HG02588 (cell line): ENCODE measurements around the gene GP1BB.
"Not testable (repeated sequence)": the region's sequence is repeated elsewhere in the genome, so short reads cannot be mapped to it uniquely, and the experiment has no call there.

Experiments used
- ATAC-seq: cut with Tn5 transposase; IDR thresholded peaks from one replicate; pipeline ENCODE4 v1.9.1; 2021; ENCODE audit warnings: mild to moderate bottlenecking, moderate library complexity; ENCODE audit not compliant: unreplicated experiment

GP1BB gene

DNA sequence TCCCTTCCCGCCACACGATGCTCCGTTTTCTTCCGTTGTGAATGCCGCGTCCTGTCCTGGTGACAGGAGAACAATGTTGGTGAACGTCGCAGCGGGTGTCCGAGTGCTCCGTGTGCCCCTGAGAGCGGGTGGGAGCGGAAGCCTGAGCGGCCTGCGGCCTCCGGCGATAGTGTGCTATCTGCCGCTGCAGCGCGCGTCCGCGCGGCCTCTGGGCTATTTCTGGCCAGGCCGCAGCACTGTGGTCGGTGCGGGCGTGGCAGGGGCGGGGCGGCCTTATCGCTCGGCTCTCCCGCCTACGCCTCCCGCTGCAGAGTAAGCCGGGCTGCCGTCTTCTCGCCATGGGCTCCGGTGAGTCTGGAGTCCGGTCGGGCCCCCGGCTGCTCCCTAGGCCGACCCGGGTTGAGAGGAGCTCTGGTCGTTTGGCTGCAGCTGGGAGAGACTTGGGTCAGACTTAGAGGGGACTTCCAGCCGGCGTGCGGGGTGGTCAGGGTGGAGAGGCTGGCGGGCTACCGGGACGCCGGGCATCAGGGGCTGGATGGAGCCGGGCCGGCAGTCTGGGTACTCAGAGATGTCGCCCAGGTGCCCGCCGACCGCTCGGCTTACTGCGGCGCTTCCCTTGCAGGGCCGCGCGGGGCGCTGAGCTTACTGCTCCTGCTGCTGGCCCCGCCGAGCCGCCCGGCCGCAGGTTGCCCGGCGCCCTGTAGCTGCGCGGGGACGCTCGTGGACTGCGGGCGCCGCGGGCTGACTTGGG lies at the start of gene GP1BB:
Gene GP1BB (plus strand): TSS at position 308 of the 751 bp plus-strand sequence. CDS start 31 bp downstream, at position 339.
- ATAC-seq = no peak

DNA sequence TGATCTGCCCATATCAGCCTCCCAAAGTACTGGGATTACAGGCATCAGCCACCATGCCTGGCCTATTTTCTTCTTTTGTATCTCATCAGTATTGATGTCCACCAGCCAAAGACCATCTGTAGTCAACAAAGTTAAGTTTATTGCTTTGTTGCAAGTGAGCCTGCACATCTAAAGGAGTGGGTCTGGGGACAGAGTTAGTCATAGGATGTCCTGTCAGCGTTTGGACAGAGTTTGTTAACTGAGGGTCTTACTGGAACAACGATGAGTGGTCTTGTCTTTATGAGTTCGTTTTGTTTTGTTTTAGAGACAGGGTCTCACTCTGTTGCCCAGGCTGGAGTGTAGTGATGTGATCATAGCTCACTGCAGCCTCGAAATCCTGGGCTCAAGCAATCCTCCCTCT lies 49.7 kb upstream of the GP1BB start:
- no peak for ATAC-seq

DNA sequence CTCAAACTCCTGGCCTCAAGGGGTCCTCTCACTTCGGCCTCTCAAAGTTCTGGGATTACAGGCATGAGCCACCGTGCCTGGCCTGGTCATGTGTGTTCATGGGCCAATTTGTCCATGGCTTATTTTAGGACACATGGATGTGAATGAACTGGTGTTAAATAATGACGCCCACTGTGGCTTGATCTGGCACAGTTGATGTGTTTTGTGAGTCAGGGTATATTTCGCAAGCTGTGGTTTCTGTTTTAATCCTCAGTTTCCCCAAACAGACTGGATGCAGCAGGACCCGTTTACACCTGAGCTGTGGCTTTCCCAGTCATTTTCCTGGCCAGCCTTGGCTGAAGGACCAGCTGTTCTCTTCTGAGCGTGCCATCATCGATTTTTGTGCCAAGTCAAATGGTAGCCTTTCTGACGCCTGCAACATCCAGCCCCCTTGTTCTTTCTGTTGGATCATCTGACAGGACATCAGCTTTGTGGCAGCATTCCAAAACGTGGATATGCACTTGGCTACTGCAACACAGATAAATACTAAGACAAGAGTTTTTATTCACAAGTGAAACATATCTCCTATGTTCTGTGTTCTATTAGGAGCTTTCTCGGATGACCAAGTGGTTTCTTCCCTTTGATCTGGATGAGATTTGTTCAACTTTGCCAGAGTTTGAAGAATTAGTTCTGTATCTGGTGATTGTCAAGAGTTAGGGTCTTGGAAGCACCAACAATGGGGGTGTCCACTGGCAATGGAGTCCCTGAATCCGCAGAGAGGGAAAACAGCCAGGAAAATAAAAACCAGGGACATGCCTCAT lies 49.0 kb upstream of the GP1BB start:
- ATAC-seq = no peak

DNA sequence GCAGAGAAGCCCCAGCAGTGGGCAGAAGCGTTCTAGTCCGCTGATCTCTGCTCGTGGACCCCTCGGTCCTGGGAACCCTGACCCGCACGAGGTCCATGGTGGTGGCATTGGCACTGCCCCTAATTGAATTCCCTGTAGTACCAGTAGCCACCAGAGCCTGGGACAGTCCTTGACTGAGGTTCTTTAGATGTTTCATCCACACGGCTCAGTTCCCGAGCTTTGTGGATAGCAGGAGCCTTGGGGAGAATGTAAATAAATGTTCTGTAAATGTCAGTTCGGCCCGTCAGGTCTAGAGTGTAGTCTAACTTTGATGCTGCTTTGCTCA lies 48.4 kb upstream of the GP1BB start:
- no peak for ATAC-seq

DNA sequence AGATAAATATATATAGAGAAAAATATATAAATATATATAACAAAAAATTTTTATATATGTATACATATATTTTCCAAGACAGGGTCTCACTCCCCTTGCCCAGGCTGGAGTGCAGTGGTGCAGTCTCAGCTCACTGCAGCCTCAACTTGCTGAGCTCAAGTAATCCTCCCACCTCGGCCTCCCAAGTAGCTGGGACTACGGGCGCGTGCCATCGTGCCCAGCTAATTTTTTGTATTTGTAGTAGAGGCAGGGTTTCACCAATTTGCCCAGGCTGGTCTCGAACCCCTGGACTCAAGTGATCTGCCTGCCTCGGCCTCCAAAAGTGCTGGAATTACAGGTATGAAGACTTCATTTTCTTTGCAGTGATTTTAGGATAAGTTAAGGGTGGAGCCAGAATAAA lies 47.9 kb upstream of the GP1BB start:
- no peak for ATAC-seq

DNA sequence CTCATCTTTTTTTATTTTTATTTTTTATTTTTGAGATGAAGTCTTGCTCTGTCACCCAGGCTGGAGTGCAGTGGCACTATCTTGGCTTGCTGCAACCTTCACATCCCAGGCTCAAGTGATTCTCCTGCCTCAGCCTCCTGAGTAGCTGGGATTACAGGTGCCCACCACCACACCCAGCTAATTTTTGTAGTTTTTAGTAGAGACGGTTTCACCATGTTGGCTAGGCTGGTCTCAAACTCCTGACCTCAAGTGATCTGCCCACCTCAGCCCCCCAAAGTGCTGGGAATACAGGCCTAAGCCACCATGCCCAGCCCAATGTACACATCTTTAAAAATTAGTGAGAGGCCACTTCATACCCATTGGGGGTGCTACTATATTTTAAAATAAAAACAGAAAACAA lies 46.9 kb upstream of the GP1BB start:
- ATAC-seq = not testable (repeated sequence)

DNA sequence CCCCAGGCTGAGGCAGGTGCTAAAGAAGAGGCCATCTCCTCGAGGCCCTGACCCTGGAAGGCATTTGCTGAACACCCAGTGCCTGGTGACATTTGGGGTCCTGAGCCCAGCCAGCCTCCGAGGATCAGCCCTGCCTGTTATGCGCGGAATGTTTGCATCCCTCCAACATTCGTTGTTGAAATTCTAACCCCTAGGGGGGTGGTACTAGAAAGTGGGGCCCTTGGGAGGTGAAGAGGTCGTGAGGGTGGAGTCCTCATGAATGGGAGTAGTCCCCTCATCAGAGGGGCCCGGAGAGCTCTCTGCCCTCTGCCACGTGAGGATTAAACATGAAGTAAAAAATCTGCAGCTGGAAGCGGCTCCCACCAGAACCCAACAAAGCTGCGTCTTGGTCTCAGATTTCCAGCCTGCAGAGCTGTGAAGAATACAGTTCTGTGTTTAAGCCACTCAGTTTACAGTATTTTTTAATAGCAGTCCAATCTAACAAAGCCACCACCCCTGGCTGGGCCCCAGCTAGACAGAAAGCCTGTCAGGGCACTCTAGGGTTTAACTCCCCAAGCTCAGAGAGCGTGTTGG lies 44.3 kb upstream of the GP1BB start:
- ATAC-seq = no peak

DNA sequence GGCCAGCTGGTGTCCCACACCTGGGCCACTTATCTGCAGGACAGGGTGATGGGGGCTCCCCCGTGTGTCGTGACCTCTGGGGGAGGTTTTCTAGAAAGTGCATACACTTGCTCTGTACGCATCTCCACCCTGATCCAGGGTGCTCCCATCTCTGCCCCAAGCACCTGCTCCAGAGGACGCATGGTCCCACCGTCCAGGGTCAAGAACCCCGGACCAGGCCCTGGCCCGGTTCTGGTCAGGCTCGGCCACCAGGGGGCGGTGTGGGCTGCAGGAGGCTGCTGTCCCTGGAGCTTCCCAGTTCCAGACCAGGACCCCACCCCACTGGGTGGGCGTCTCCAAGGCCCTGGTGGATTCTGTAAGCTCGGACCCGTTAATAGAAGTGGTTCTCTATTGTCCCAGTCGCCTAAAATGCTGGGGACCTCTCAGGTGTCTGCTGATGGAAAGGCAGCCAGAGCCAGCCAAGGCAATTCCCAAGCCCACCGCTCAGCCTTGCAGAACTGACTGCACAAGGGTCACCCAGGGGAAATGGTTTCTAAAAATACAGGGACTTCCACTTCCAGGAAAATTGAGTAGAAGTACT lies 43.7 kb upstream of the GP1BB start:
- ATAC-seq = no peak

DNA sequence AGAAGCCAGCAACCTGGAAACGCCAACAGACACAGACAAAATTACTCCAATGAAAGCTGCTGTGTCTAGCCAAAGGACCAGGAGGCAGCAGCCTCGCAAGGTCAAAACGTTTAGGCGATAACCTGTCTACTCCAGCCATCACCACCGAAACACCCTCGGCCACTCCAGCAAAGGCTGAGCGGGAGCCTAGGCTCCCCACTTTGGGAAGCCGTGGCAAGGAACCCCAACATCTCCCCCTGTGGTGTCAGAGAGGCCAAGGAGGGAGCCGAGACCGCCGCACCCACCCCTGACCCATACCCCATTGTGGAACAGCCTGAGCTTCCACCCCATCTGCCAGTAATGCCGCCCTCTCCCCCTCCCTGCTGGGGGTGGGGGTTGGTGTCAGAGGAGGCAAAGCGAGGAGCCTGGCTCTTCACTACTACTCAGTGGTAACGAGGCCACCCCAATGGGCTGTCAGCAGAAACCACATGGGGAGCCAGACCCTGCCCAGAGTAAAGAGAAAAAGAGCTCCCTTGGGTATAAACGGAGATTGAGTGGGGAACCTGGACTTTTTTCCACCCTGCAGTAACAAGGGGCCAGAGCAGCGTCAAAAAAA lies 43.0 kb upstream of the GP1BB start:
- no peak for ATAC-seq

DNA sequence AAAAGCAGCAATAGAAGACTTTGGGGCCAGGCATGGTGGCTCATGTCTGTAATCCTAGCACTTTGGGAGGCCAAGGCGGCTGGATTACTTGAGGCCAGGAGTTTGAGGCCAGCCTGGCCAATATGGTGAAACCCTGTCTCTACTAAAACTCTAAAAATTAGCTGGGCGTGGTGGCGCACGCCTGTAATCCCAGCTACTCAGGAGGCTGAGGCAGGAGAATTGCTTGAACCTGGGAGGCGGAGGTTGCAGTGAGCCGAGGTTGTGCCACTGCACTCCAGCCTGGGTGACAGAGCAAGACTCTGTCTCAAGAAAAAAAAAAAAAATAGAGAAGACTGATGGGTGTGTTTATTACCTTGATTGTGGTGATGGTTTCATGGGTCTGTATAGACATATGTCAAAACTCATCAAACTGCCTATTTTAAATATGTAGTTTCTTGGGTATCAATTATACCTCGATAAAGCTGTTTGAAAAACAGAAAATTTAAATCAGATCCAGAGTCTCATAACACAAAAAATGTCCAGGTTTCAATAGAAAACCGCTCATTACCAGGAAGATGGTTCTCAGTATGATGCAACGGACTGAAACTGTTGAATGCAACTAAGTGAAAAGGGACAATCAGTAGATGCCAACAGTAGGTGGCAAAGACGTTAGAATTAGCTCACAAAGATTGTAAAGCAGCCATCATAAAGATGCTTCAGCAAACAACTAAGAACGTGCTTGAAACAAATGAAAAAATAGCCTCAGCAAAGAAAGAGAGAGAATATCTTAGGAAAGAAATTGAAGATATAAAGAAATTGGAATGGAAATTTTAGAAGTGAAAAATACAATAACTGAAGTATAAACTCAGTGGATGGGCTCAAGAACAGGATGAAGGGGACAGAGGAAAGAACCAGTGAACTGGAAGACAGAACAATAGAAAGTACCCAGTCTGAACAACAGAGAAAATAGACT lies 42.2 kb upstream of the GP1BB start:
- ATAC-seq = no peak

DNA sequence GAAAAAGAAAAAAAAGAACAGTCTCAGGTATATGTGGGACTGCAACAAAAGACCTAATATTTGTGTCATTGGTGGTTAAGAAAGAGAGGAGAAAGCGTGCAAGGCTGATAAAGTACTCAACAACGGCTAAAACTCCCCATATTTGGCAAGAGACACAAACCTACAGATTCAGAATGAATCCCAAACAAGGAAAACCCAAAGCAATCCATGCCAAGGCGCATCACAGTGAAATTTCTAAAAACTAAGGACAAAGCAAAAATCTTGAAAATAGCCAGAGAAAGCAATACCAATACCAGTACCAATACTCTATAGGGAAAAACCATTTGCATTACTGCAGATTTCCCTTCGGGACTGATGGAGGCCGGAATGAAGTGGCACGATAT lies 41.5 kb upstream of the GP1BB start:
- ATAC-seq = no peak

DNA sequence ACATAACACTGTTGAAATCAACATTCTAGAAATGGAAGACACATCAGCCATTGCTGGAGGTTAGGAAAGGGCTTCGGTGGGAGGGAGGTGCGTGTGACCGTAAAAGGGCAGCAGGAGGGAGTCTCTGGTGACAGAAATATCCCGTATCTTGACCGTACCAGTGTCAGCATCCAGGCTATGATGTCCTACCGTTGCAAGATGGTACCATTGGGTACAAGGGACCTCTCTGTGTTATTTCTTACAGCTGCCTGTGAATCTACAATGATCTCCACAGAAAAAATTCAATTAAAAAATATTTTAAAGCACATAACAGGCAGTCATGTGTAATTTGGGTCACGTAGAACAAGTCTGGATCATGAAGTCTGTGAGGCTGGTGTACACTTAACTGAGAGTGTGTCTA lies 36.4 kb upstream of the GP1BB start:
- ATAC-seq = no peak

DNA sequence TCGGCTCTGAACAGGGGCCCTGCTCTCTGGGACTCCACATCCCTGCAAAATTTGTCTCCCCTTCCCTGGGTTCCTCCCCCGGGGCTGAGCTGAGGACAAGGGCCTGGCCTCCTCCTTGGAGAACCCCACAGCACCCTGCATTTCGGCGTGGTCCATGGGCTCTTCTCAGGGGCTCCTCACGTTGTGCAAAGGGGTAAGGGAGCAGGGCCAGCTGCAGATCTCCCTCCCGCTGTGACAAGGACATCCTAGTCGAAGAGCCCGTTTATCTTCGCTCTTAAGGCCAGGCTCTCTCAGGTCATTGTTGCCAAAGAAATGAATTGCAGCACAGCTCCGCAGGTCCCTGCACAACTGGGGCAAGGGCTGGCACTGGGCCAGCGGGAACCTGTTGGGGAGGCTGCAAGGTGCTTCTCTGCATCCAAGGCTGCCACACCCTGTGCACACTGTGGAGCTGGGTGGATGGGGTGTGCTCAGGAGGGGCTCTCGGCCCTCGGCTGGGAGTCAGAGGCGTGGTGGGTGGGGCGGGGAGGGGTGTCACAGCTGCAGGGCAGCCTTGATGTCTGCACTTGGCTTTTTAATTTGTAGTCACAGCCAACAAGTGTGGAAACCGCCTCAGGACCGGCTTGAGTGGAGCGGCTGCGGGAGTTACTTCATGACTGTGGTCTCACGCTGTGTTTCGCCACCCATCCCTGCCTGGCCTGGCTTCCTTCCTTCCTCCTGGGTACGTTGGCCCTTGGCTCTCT lies 35.6 kb upstream of the GP1BB start:
- ATAC-seq = no peak

DNA sequence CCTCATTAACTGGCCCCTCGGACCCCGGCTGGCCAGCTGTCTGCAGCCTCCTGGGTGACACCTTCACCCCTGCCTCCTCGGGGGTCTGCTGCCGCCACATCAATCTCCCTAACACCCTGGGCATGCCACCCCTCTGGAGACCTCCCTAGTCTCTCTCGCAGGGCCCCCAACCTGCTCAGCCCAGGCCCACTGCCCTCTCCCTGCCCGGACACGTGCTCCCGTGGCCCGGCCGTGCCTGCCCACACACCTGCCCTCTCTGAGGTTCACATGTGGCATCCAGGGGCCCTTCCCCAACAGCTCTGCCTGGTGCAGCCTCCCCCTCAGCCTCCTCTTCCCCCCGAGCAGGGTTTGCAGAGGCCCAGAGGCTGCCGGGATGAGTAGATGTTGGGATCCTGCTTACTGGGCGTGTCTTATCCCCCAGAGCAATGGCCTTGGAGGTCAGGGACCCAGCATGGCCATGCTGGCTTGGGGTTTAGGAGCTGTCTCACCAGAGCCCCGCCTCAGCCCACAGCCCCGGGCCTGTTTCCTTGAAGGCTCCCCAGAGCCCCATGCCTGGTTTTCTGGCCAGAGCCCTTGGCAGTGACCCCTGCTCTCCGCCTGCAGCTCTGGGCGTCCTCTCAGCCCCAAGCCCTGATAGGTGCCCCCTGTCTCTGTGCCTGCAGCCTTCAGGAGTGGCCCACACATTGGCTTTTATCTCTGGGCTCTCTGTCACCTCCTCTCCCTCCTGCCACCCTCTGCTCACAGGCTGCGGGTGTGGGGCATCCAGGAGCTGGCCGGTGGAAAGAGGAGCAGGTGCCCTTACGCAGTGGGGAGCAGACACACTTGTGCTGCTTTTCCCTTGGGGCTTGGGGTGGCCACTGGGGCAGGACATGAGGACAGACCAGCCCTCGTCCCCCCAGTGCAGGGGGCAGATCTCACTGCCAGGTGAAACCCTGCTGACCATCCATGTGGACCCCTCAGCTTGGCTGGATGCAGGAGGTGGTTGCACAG lies 34.7 kb upstream of the GP1BB start:
- ATAC-seq = no peak

DNA sequence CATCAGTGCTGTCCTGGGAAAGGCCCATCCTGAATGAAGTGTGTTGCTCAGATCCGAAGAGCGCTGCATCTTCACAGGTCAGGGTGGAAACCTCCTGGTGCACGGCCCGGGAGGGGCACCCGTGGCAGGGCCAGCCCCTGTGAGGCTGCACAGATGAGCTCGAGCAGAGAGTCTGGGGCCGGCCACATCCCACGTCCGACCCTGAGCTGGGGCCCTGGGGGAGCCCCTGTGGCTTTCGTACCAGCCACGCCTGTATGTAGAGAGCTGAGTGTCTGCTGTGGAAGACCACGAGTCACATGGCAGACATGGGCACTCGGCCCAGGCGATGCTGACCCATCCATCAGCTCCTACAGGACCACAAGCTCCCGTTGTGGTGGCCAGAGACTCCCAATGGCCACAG lies 33.9 kb upstream of the GP1BB start:
- no peak for ATAC-seq

DNA sequence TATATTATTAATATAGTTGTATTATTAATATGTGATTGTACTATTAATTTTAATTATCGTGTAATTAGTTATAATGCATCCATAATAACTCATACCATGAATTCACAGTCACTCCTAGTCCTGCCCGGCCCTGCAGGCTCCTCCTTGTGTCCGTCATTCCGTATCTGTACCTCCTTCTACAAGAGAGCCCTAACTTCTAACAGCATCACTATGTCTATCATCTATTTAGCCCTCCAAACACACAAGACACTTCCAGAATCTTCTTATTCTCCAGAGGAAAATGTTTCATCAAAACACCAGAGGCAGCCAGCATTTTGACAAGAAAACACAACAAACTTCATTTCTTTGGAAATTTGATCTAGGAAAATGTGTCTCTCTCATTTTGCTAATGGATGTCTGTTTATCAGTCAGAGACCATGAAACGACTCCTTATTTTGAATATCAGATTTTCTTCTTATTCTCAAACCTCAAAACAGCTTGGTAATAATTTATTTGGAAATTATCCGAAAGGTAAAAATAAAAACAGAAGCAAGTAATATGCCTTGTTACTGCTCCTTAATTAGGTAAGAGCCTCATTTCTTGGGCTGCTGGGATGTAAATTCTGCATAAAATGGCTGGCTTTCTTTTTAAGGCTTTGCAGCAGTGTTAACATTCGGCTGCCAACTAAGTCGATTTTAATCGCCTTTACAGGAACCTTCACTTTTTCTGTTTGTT lies 32.2 kb upstream of the GP1BB start:
- ATAC-seq = no peak

DNA sequence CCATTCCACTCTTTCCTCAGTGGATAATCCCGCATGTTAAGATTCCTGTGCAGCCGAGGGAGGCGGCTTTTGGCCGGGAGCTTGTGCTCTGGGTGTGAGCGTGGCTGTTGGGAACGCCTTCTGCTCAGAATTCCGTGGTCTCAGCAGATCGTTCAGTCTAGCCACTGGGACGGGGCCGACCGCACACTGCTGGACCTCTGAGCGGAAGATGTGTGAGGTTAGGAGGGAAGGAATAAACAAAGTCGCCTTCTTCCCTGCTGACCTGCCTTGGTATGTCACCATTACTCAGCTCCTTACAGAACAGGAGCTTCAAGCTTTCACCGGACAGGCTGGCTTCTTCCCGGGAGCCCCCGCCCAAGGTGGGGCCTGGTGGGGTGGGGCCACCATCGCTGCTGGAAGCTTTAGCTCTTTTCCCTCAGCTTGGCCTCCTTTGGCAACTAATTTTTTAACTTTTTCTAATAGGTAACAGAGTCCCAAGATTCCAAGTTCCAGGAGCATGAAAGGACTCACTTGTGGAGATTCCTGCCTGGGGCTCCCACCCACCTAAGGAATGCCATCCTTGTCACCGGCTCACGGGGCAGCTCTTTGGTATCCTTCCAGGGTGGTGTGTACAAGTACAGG lies 31.5 kb upstream of the GP1BB start:
- no peak for ATAC-seq
